Muscle of leg (tissue), 11 donors: Measurements from ENCODE around the gene UBE2F. TPM values are rescaled to one million over a fixed set of nuclear protein-coding genes. Genes with fewer than 3 reads are reported as not detected.

Experiments used
- DNase-seq: peaks from one replicate; pipeline ENCODE4 v3.0.0; 2013
- H3K27ac ChIP-seq: one replicate; pipeline ENCODE4 v1.5.1; 2013; ENCODE audit warnings: mild to moderate bottlenecking, low read length, control low read depth
- H3K27me3 ChIP-seq: one replicate; pipeline ENCODE4 v1.6.1; 2013; ENCODE audit warnings: low read length; ENCODE audit not compliant: control insufficient read depth, insufficient read depth
- H3K36me3 ChIP-seq: one replicate; pipeline ENCODE4 v1.6.1; 2013; ENCODE audit warnings: low read length; ENCODE audit not compliant: control insufficient read depth, insufficient read depth
- H3K4me1 ChIP-seq: one replicate; pipeline ENCODE4 v1.6.1; 2013; ENCODE audit warnings: low read length; ENCODE audit not compliant: control insufficient read depth, insufficient read depth
- H3K4me3 ChIP-seq: one replicate; pipeline ENCODE4 v1.5.1; 2013; ENCODE audit warnings: low read length, control low read depth
- H3K9me3 ChIP-seq: replicated peaks from 2 replicates; pipeline ENCODE4 v1.6.1; 2013; ENCODE audit warnings: low read depth, low read length; ENCODE audit not compliant: control insufficient read depth
- WGBS: methylation state at CpG from one replicate; pipeline ENCODE4 v1.1.5; 2013; ENCODE audit warnings: missing lambda C conversion rate; ENCODE audit not compliant: insufficient coverage; 5-methylcytosine and 5-hydroxymethylcytosine counted together
- polyA plus RNA-seq, 8 donors: library from polyadenylated mRNA; unstranded; fragments of 120-200 nt; gene quantifications; one replicate each; pipeline versions ENCODE4 v1.2.1 to v1.2.3, GENCODE V29; 2013; ENCODE audit warnings: inconsistent platforms in 1 of 8, low replicate concordance in 1 of 8; ENCODE audit not compliant: insufficient read length in 8 of 8, insufficient read depth in 1 of 8
- total RNA-seq: library from RNA; stranded (reverse); fragments of 120-200 nt; gene quantifications from one replicate; pipeline ENCODE4 v1.2.4, GENCODE V29; 2013

The UBE2F gene
- total and polyA plus RNA-seq, 9 donors: 31.8 to 42.6 (median 38.7) TPM

- 94% methylated on average over 9 of the region's 10 CpGs for WGBS
Observed at GRCh38 chr2:238069021-238069709, 102.4 kb downstream of the UBE2F start.

GRCh38 chr2:238069877-238070276 is 103.1 kb downstream of the UBE2F start:
- no peak overlapping the region for H3K27ac ChIP-seq
- no peak overlapping the region for H3K4me3 ChIP-seq
- H3K36me3 ChIP-seq: peaks cover 41% of the 10 kb centered on the region
- 90% methylated on average over 8 of the region's 9 CpGs for WGBS
- H3K27me3 ChIP-seq: no peaks in the 10 kb centered on the region
- no peak for DNase-seq
- no peaks in the 10 kb centered on the region for H3K9me3 ChIP-seq
- no peaks in the 10 kb centered on the region for H3K4me1 ChIP-seq

More at GRCh38 chr2:238069021-238069709, 102.4 kb downstream of the UBE2F start:
- H3K27me3 ChIP-seq: no peaks in the 10 kb centered on the region
- H3K4me3 ChIP-seq: no peak overlapping the region
- DNase-seq: no peak
- H3K36me3 ChIP-seq: peaks cover 41% of the 10 kb centered on the region
- no peaks in the 10 kb centered on the region for H3K4me1 ChIP-seq
- H3K27ac ChIP-seq: no peak overlapping the region
- H3K9me3 ChIP-seq: no peaks in the 10 kb centered on the region

- no peak for DNase-seq
- H3K36me3 ChIP-seq: peaks cover 12% of the 10 kb centered on the region
- no peaks in the 10 kb centered on the region for H3K27me3 ChIP-seq
- H3K4me3 ChIP-seq: no peak overlapping the region
- no peaks in the 10 kb centered on the region for H3K9me3 ChIP-seq
- H3K27ac ChIP-seq: no peak overlapping the region
- H3K4me1 ChIP-seq: no peaks in the 10 kb centered on the region
Observed at GRCh38 chr2:238075397-238075796, 108.6 kb downstream of the UBE2F start.

GRCh38 chr2:238077292-238077691 is 110.5 kb downstream of the UBE2F start:
- no CpG with 5 or more reads among the region's 1 CpG for WGBS
- H3K4me3 ChIP-seq: no peak overlapping the region

GRCh38 chr2:238079874-238080327 is 113.1 kb downstream of the UBE2F start:
- no peak for DNase-seq
- H3K36me3 ChIP-seq: peaks cover 28% of the 10 kb centered on the region
- no CpG with 5 or more reads among the region's 2 CpGs for WGBS
- no peaks in the 10 kb centered on the region for H3K27me3 ChIP-seq
- H3K4me1 ChIP-seq: no peaks in the 10 kb centered on the region
- H3K9me3 ChIP-seq: no peaks in the 10 kb centered on the region
- no peak overlapping the region for H3K27ac ChIP-seq
- H3K4me3 ChIP-seq: no peak overlapping the region

More at GRCh38 chr2:238077292-238077691, 110.5 kb downstream of the UBE2F start:
- no peaks in the 10 kb centered on the region for H3K4me1 ChIP-seq
- no peaks in the 10 kb centered on the region for H3K9me3 ChIP-seq
- DNase-seq: no peak
- H3K36me3 ChIP-seq: peaks cover 16% of the 10 kb centered on the region
- H3K27me3 ChIP-seq: no peaks in the 10 kb centered on the region
- H3K27ac ChIP-seq: no peak overlapping the region

GRCh38 chr2:238080518-238080917 is 113.7 kb downstream of the UBE2F start:
- WGBS: 98% methylated on average over 15 of the region's 15 CpGs

GRCh38 chr2:238081150-238081549 is 114.3 kb downstream of the UBE2F start:
- 94% methylated on average over 6 of the region's 13 CpGs for WGBS
- no peaks in the 10 kb centered on the region for H3K27me3 ChIP-seq
- H3K4me3 ChIP-seq: no peak overlapping the region
- peaks cover 28% of the 10 kb centered on the region for H3K36me3 ChIP-seq
- DNase-seq: no peak
- H3K9me3 ChIP-seq: no peaks in the 10 kb centered on the region
- H3K4me1 ChIP-seq: no peaks in the 10 kb centered on the region
- H3K27ac ChIP-seq: no peak overlapping the region

More at GRCh38 chr2:238080518-238080917, 113.7 kb downstream of the UBE2F start:
- DNase-seq: no peak
- Histone ChIP-seq H3K27me3 (no peaks in the 10 kb centered on the region), H3K4me1 (no peaks in the 10 kb centered on the region), H3K9me3 (no peaks in the 10 kb centered on the region), H3K27ac (no peak overlapping the region), H3K36me3 (peaks cover 28% of the 10 kb centered on the region), H3K4me3 (no peak overlapping the region)

- H3K36me3 ChIP-seq: peaks cover 28% of the 10 kb centered on the region
- no peak overlapping the region for H3K27ac ChIP-seq
- WGBS: 97% methylated on average over 15 of the region's 16 CpGs
- DNase-seq: no peak
- H3K4me1 ChIP-seq: no peaks in the 10 kb centered on the region
- H3K9me3 ChIP-seq: no peaks in the 10 kb centered on the region
- H3K4me3 ChIP-seq: no peak overlapping the region
- no peaks in the 10 kb centered on the region for H3K27me3 ChIP-seq
Observed at GRCh38 chr2:238081561-238081960, 114.7 kb downstream of the UBE2F start.

GRCh38 chr2:238082151-238082550 is 115.3 kb downstream of the UBE2F start:
- H3K36me3 ChIP-seq: peaks cover 28% of the 10 kb centered on the region
- no peak for DNase-seq

GRCh38 chr2:238082827-238083226 is 116.0 kb downstream of the UBE2F start:
- Histone ChIP-seq H3K4me3 (no peak overlapping the region), H3K4me1 (no peaks in the 10 kb centered on the region), H3K9me3 (no peaks in the 10 kb centered on the region), H3K27ac (no peak overlapping the region), H3K27me3 (no peaks in the 10 kb centered on the region), H3K36me3 (peaks cover 28% of the 10 kb centered on the region)
- 96% methylated on average over 4 of the region's 7 CpGs for WGBS
- no peak for DNase-seq

More at GRCh38 chr2:238082151-238082550, 115.3 kb downstream of the UBE2F start:
- H3K27ac ChIP-seq: no peak overlapping the region
- H3K4me1 ChIP-seq: no peaks in the 10 kb centered on the region
- H3K4me3 ChIP-seq: no peak overlapping the region
- no peaks in the 10 kb centered on the region for H3K9me3 ChIP-seq
- no peaks in the 10 kb centered on the region for H3K27me3 ChIP-seq
- 93% methylated on average over 17 of the region's 17 CpGs for WGBS
